COLO668 (cell line): ENCODE measurements around the gene SHANK1.
"Not testable (repeated sequence)": the region's sequence is repeated elsewhere in the genome, so short reads cannot be mapped to it uniquely, and the experiment has no call there.

Experiments
- DNase-seq: peaks from one replicate; lab custom pipeline; 2025; ENCODE audit not compliant: unreplicated experiment; lab: John Stamatoyannopoulos, UW

SHANK1 gene

GRCh38 chr19:50719566-50719965 lies at the start of gene SHANK1:
SHANK1 (minus strand) TSS chr19:50719802; CDS start chr19:50716919, 2,883 bp downstream.
- no peak for DNase-seq

DNA sequence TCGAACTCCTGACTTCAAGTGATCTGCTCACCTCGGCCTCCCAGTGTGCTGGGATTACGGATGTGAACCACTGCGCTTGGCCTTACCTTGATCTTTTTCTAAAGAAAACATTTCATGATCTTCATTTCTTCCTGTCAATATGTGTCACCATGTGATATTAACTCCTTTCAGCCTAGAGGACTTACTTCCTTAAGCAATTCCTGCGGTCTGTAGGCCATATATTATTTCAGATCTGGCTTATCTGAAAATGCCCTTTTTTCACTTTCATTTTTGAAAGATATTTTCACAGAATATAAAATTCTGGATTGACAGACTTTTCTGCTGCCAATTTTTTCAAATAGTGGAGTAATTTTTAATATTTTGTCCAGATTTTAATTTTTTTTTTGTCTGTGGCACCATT lies 48.7 kb upstream of the SHANK1 start:
- DNase-seq, result no peak

- not testable (repeated sequence) for DNase-seq
These were observed 47.7 kb upstream of the SHANK1 start for GRCh38 chr19:50767263-50767662.

DNA sequence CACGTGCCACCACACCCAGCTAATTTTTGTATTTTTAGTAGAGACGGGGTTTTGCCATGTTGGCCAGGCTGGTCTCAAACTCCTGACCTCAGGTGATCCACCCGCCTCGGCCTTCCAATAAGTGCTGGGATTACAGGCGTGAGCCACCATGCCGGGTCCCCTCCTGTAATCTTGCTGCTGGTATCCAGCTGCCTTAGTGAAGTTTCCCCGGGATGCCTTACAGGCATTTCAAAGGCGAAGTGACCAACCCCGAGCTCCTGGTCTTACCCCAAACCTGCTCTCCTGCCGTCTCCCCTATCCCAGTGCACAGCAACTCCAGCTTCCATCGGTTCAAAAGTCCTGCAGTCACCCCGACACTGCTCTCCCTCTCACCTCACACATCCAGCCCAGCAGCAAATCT lies 47.1 kb upstream of the SHANK1 start:
- DNase-seq, result not testable (repeated sequence)

DNA sequence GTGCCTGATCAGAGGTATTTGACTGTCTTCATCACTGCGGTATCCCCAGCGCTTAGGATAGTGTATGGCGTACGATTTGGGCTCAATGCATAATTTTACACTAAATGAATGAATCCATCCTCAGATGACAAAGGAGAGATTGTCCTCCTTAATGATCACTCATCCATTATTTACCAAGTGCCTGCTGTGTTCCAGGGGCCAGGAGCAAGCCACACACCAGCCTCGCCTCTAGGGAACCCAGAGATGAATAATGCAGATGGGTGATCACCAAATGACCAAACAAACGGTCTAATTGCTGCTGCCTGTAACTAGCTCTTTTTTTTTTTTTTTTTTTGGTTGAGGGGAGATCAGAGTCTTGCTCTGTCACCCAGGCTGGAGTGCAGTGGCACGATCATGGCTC lies 44.8 kb upstream of the SHANK1 start:
- DNase-seq, result no peak

DNA sequence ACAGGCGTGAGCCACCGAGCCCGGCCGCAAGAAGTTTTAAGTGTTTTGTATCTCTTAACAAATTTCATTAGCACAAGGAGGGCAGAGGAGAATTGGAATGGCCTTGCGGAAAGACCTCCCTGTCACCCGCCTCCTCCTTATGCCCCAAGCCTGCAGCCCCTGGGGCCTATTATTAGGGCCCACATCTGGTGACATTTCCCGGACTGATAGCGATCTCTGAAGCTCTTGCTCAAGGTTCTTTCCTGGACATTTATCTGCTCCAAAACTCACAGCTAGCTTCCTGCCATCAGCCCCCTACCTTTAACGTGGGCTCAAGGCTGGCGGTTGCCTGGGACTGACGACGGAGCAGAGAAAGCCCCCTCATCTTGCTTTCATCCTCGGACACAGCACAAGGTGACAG lies 43.9 kb upstream of the SHANK1 start:
- DNase-seq, result not testable (repeated sequence)

GRCh38 chr19:50761501-50761900 lies 41.9 kb upstream of the SHANK1 start:
- DNase-seq, result not testable (repeated sequence)

DNA sequence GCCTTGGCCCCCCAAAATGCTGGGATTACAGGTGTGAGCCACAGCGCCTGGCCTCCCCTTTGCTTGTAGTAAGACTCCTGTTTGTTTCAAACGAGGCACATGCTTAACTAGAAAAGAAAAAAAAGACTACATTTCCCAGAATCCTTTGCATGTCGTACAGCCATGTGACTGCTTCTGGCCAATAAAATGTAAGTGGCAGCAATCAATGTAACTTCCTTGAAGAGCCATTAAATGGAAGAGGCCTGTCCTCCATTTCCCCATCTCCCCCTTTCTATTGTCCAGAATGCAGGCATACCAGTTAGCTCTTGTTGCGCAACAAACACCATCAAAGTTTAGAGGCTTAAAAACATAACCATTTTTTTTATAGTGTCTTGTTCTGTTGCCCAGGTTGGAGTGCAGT lies 40.3 kb upstream of the SHANK1 start:
- no peak for DNase-seq

DNA sequence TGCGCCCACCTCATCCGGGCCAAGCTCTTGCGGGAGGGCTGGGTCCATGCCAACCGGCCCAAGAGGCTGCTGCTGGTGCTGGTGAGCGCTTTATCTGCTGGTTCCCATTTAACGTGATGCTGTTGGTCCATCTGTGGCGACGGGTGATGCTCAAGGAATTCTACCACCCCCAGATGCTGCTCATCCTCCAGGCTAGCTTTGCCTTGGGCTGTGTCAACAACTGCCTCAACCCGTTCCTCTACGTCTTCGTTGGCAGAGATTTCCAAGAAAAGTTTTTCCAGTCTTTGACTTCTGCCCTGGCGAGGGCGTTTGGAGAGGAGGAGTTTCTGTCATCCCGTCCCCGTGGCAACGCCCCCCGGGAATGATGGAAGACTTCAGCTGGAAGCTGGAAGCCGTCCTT lies 39.5 kb upstream of the SHANK1 start:
- not testable (repeated sequence) for DNase-seq

DNA sequence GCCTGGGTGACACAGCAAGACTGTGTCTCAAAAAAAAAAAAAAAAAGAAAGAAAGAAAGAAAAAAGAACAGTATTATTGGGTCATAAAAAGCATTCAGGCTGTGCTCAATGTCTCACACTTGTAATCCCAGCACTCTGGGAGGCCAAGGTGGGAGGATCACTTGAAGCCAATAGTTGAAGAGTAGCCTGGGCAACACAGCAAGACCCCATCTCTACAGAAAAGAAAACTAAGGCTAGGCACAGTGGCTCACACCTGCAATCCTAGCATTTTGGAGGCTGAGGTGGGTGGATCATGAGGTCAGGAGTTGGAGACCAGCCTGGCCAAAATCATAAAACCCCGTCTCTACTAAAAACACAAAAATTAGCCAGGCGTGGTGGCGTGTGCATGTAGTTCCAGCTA lies 38.0 kb upstream of the SHANK1 start:
- not testable (repeated sequence) for DNase-seq

DNA sequence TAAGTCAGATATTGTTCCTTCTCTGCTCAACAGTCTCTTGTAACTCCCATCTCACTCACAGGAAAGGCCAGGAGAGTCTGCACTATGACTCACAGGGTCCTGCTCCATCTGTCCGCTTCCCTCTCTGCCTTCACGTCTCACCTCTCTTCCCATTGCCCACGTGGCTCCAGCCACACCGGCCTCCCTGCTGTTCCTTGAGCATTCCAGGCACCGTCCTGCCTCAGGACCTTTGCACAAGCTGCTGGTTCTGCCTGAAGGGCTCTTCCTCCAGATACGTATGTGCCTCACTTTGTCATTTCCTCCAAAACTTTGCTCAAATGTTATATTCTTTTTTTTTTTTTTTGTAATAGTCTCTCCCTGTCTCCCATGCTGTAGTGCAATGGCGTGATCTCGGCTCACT lies 36.6 kb upstream of the SHANK1 start:
- DNase-seq, result not testable (repeated sequence)

- DNase-seq, result no peak
These were observed 34.3 kb upstream of the SHANK1 start for GRCh38 chr19:50753879-50754278.

DNA sequence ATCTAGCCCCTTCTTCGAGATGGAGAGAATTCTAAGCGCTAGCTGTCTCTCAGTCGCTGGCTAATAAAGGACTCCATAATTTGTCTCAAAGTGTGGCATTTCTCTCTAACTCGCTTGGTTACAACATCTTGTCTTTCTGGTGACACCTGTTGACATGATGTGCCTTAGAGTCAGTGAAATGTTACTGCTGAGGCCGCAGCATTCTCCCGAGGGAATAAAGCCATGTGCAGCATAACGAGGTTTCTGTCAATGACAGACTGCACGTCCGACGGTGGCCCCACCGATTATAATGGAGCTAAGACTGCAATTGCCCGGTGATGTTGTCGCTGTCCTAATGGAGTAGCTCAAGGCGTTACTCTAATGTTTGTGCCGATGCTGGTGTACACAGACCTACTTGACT lies 30.4 kb upstream of the SHANK1 start:
- no peak for DNase-seq

- DNase-seq, result no peak
These were observed 29.9 kb upstream of the SHANK1 start for GRCh38 chr19:50749490-50749889.

DNA sequence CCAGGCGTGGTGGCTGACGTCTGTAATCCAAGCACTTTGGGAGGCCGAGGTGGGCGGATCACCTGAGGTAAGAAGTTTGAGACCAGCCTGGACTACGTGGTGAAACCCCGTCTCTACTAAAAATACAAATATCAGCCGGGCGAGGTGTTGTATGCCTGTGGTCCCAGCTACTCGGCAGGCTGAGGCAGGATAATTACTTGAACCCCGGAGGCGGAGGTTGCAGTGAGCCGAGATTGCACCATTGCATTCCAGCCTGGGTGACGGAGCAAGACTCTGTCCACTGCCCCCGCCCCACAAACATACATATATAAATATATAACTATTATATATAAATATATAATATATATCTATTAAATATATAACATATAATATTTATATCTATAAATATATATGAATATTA lies 27.5 kb upstream of the SHANK1 start:
- not testable (repeated sequence) for DNase-seq

GRCh38 chr19:50745221-50745620 lies 25.6 kb upstream of the SHANK1 start:
- no peak for DNase-seq

GRCh38 chr19:50743537-50743936 lies 23.9 kb upstream of the SHANK1 start:
- no peak for DNase-seq

DNA sequence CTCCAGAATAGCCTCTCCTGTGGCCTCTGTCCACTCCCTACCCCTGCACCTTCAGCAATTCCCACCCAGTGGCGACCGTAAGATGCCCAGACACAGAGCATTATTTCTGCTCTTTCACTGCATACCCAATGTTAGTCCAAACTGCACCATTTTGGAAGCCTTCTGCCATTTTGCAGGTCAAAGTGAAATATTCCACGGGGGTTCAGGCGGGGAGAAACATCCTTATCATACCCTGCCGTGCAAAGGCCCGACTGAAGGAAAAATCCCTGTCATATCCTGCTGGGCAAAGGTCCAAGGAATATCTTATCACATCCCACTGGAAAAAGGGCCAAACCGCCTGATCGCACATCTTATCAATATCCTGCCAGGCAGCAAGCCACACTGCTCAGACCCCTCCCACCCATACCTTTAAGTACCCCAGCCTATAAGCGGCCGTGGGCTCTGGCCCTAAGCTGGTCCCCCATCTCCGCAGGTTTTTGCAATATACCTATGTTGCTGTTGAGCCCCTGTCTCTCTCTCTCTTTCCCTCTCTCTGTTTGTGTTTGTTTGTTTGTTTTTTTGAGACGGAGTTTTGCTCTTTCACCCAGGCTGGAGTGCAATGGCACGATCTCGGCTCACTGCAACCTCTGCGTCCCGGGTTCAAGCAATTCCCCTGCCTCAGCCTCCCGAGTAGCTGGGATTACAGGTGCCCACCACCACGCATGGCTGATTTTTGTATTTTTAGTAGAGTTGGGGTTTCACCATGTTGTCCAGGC lies 21.8 kb upstream of the SHANK1 start:
- no peak for DNase-seq

DNA sequence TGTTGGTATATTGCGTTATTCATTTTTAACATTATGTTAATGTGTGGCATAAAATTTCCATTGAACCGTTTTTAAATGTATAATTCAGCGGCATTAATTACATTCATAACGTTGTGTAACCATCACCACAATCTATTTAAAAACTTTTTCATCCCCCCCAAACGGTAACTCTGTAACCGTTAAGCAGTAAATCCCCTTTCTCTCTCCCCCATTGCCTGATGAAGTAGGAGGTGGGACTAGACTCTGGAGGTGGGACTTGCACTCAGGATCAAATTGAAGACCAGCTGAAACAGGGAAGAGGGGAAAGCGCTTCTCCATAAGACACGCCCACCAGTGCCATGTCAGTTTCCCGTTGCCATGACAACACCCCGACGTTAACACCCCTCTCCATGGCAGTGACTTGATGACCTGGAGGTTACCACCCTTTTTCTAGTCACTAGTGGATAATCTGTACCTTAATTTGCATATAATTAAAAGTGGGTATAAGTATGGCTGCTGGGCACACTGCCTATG lies 20.4 kb upstream of the SHANK1 start:
- DNase-seq, result no peak

DNA sequence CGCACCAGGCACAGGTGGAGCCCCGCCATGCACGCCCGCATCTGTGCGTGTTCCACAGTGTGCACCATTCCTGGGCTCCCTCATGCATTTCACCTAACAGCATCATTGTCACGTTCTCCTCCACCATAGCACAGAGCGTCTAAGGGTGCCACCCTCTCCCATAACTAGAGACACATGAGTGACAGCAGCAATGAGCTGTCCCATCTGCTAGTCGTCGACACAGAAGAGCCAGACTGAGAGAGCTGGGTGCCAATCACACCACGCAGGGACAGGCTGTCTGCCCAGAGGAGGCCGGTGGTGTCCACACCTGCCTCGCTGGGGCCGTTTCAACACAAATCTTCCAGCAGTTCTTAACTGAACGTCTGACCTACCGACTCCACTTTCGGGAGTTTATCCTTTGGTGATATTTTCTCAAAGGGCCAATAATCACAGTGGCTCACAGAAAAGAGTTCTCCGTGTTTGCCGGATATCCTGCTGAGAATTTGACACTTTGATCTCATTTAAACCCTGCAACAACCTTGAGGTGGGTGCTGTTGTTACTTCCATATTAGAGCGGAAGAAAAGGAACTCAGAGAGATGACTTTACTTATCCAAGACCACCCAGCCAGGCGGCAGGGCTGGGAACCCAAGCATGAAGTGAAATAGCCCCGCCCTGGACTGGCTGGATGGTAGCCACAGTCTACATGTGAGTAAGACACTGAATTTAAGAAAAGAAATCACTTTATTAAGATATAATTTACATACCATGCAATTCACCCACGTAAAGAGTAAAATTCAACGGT lies 19.7 kb upstream of the SHANK1 start:
- DNase-seq, result no peak

- DNase-seq, result no peak
These were observed 16.7 kb upstream of the SHANK1 start for GRCh38 chr19:50736338-50736737.

- no peak for DNase-seq
These were observed 16.3 kb upstream of the SHANK1 start for GRCh38 chr19:50735869-50736268.
